ENCODE data around the gene PTPRN2. TPM values are rescaled to one million over a fixed set of nuclear protein-coding genes. Genes with fewer than 3 reads are reported as not detected.

PTPRN2 gene
- total and polyA plus RNA-seq, 9 of the 15 experiments (the other 6 are each of a cell fraction or from before 2014, with no cell fraction given): not detected

- TF ChIP-seq, protein P1, sequence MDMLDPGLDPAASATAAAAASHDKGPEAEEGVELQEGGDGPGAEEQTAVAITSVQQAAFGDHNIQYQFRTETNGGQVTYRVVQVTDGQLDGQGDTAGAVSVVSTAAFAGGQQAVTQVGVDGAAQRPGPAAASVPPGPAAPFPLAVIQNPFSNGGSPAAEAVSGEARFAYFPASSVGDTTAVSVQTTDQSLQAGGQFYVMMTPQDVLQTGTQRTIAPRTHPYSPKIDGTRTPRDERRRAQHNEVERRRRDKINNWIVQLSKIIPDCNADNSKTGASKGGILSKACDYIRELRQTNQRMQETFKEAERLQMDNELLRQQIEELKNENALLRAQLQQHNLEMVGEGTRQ (CRISPR knock-in tag; IDR thresholded peaks at IDR 0.05): no peak
- TF ChIP-seq SMARCA4 (IDR thresholded peaks at IDR 0.05) (no peak), SMAD1 (IDR thresholded peaks at IDR 0.05; ENCODE audit: low read depth, low read length, partially characterized antibody) (no peak), CHD1 (IDR thresholded peaks at IDR 0.05; ENCODE audit: low read length) (no peak), RFX1 (IDR thresholded peaks at IDR 0.05) (no peak), DMBX1 (CRISPR knock-in tag; IDR thresholded peaks at IDR 0.05; ENCODE audit: borderline replicate concordance) (no peak), ZKSCAN8 (CRISPR knock-in tag; IDR thresholded peaks at IDR 0.05) (no peak), TBL1XR1 (IDR thresholded peaks at IDR 0.05; ENCODE audit: low read length in 2 of 2) (no peak), ESRRA (IDR thresholded peaks at IDR 0.05; ENCODE audit: borderline replicate concordance, low read depth) (no peak), ZNF232 (CRISPR knock-in tag; IDR thresholded peaks at IDR 0.05) (no peak), ASH1L (IDR thresholded peaks at IDR 0.05; ENCODE audit: borderline replicate concordance, low read depth, partially characterized antibody) (no peak)
- Histone ChIP-seq H3K27me3 (ENCODE audit: control insufficient read depth in 2 of 2, insufficient read depth in 2 of 2, low read length in 2 of 2) (peaks cover 17 to 46% of the 10 kb centered on the region in 2 experiments; a peak in 4 of 5 replicates), H3K9ac (ENCODE audit: insufficient read depth in 1 of 2, low read depth in 2 of 2, low read length in 2 of 2) (no peak overlapping the region), H2AFZ (ENCODE audit: low read depth, low read length) (no peak overlapping the region), H3K4me3 (no peak overlapping the region), H3K27ac (ENCODE audit: extremely low read depth, low read depth, low read length) (no peak overlapping the region), H4K20me1 (replicated peaks; ENCODE audit: control insufficient read depth, insufficient read depth, low read length) (0 out of 2 replicates have a peak, but pooled peaks cover 4% of the 10 kb centered on the region), H3K9me1 (ENCODE audit: control insufficient read depth, insufficient read depth, low read length) (peaks cover 3% of the 10 kb centered on the region), H3K9me3 (replicated peaks; ENCODE audit: control insufficient read depth, insufficient read depth, low read depth, low read length) (no peaks in the 10 kb centered on the region), H3K36me3 (ENCODE audit: control insufficient read depth, insufficient read depth, low read length) (no peaks in the 10 kb centered on the region), H3K4me2 (ENCODE audit: insufficient read depth, low read length) (no peak overlapping the region), H3K4me1 (replicated peaks in 1 of 2; ENCODE audit: control insufficient read depth in 2 of 2, insufficient read depth in 2 of 2, low read length in 2 of 2) (peaks cover 0 to 8% of the 10 kb centered on the region in 2 experiments; a peak in 1 of 5 replicates), H3K79me2 (ENCODE audit: control insufficient read depth, insufficient read depth, low read length) (no peaks in the 10 kb centered on the region)
- POLR2A ChIA-PET: interaction anchor here (1.2 kb wide), 1 partner anchor 420 kb away, joined by 3 read pairs; no protein-coding TSS in a partner anchor
- DNase-seq (ENCODE audit: extremely low read depth in 1 of 4, low spot score in 3 of 4): no peak
- CTCF ChIA-PET (ENCODE audit: low intra/inter-chr PET ratio): no interaction called here
- in situ Hi-C loops (cut with MboI): no loop called here
- ATAC-seq: no peak
- WGBS (ENCODE audit: insufficient coverage, low coverage, missing lambda C conversion rate): under 1% methylated on average over 10 of the region's 10 CpGs
- intact Hi-C loops (cut with micrococcal nuclease): no loop called here
- FAIRE-seq: no peak
- no TSS peak for BruUV-seq (replicated peaks)
Observed at GRCh38 chr7:158094046-158094445, 493.6 kb downstream of the PTPRN2 start.
